Measurements from ENCODE around the gene LARP1.

DNA sequence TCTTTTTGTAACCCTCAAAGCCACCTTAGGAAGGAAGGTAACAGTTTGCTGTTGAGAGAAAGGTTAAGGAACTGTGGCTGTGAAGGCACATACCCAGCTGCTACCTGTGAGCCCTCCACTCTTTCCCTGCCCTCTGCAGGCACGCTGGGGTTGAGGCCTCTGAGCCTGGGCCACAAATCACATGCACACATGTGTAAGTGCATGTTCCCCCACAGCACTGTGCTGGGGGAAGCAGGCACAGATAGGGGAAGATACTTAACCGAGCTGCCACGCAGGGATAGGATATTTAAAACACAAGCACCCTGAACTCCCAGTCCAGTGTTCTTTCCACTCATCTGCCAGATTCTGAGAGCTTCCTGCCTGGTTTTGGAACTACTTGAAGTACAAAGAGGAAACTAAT lies 18.1 kb downstream of the LARP1 start:
- TF ChIP-seq, protein P1, sequence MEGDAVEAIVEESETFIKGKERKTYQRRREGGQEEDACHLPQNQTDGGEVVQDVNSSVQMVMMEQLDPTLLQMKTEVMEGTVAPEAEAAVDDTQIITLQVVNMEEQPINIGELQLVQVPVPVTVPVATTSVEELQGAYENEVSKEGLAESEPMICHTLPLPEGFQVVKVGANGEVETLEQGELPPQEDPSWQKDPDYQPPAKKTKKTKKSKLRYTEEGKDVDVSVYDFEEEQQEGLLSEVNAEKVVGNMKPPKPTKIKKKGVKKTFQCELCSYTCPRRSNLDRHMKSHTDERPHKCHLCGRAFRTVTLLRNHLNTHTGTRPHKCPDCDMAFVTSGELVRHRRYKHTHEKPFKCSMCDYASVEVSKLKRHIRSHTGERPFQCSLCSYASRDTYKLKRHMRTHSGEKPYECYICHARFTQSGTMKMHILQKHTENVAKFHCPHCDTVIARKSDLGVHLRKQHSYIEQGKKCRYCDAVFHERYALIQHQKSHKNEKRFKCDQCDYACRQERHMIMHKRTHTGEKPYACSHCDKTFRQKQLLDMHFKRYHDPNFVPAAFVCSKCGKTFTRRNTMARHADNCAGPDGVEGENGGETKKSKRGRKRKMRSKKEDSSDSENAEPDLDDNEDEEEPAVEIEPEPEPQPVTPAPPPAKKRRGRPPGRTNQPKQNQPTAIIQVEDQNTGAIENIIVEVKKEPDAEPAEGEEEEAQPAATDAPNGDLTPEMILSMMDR (IDR thresholded peaks at IDR 0.05) = no peak
- no peak for TF ChIP-seq POLR2A (IDR thresholded peaks at IDR 0.05; ENCODE audit: low read depth)

Measured in esophagus muscularis mucosa (tissue), 3 donors.